GM19452 (cell line): ENCODE measurements around the gene DCDC2C.

Source experiments
- ATAC-seq: cut with Tn5 transposase; IDR thresholded peaks from one replicate; pipeline ENCODE4 v1.9.1; 2021; ENCODE audit not compliant: unreplicated experiment

Gene DCDC2C

GRCh38 chr2:3742743-3743508 lies 39.6 kb downstream of the DCDC2C start:
- no peak for ATAC-seq

GRCh38 chr2:3743951-3744555 lies 40.7 kb downstream of the DCDC2C start:
- ATAC-seq: no peak

- no peak for ATAC-seq
Observed at GRCh38 chr2:3745920-3746319, 42.5 kb downstream of the DCDC2C start.

GRCh38 chr2:3747032-3747654 lies 43.8 kb downstream of the DCDC2C start:
- ATAC-seq: no peak

DNA sequence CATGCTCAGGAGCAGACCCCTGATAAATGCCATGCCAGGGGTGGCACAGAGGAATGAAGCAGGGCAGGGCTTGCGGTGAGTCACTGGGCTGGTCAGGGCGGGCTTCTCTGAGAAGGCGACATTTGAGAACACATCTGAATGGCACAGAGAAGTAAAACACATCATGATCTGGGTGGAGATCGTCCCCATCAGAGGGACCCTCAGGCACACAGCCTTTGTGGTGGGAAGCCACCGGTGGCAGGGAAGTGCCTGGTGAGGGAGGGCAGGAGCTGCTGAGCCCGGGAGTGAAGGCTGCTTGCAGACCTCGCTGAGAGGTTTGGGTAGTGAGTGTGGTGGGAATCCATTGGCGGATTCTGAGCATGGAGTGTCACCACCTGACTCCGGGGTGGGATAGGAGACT lies 44.5 kb downstream of the DCDC2C start:
- ATAC-seq: no peak

GRCh38 chr2:3749201-3749600 lies 45.8 kb downstream of the DCDC2C start:
- ATAC-seq: no peak

GRCh38 chr2:3751251-3751650 lies 47.9 kb downstream of the DCDC2C start:
- no peak for ATAC-seq

DNA sequence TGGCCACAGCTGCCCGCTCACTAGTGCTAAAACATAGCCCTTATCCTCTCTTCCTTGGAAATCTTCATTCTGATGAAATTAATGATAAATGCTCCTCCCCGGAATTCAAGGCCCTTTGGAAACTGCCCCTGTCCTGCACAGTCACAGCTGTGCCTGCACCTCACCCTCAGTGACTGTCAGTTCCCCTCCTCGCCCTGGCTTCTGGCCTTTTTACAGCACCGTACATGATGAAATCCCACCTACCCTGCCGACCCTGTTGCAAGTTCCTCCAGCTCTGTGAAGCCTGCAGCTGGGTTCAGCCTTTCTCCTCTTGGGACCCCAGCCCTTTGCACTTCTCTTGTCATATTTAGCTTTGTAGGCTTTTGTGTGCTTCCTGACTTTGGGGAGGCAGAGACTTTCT lies 48.4 kb downstream of the DCDC2C start:
- ATAC-seq: no peak

GRCh38 chr2:3752376-3752775 lies 49.0 kb downstream of the DCDC2C start:
- no peak for ATAC-seq

DNA sequence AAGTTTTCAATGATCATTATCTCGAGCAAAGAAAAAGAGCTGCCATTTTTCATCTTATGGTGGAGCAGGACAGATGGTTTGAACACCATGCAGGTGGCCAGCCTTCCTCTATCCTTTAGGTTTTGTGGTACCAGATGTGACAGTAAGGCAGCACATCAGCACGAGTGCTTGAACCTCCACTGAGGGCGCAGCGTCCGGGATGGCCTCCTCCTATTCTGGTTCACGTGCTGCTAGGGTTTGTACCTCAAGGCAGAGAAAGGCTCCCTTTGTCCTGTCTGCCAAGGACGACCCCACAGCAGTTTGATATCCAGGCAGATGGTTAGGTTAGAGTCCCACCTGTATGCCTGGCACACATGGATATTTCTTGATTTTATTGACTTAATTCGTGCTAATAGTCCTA lies 50.2 kb downstream of the DCDC2C start:
- no peak for ATAC-seq

DNA sequence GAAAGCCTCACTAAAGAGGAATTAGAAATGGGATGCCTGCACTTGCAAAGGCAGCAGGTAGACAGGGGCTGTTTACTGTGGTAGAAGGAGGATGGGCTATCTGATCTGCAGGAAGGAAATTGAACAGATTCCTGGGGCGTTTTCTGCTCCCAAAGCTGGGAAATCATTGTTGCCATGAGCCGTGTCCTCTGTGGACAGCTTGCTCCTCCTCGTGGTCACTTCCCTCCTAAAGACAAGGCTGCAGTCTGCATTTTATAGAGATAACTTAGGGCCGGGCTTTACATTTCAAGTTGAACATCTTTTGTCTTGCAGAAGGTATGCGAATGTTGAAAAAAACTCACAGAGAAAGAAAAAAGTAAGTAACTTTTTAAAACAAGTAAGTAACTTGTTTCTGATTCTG lies 50.9 kb downstream of the DCDC2C start:
- ATAC-seq: no peak

DNA sequence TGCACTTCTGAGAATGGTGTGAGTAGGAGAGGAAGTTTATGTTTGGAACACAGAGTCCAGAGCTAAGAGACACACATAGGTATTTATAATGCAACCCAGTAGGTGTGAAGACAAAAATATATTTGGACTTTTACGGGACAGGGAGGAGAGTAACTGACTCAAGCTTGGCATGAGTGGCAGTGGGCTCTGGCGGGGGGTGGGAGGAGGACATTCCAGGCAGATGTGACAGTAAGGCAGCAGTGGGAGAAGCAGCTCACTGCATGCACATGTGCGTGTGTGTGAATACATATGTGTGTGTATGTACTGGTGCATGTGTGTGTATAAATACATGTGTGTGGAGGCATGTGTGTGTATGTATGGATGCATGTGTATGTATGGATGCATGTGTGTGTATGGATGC lies 51.4 kb downstream of the DCDC2C start:
- no peak for ATAC-seq

DNA sequence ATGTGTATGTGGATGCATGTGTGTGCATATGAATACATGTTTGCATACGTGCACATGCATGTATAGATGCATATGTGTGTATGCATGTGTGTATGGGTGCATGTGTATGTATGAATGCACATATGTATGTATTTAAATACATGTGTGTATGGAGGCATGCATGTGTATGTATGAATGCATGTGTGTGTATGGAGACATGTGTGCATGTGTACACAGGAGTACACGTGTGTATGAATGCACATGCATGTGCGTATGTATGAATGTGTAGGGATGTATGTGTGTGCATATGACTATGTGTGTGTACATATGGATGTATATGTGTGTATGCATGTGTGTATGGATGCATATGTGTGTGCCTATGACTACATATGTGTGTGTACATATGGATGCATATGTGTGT lies 51.9 kb downstream of the DCDC2C start:
- no peak for ATAC-seq

- no peak for ATAC-seq
Observed at GRCh38 chr2:3756306-3756705, 52.9 kb downstream of the DCDC2C start.

DNA sequence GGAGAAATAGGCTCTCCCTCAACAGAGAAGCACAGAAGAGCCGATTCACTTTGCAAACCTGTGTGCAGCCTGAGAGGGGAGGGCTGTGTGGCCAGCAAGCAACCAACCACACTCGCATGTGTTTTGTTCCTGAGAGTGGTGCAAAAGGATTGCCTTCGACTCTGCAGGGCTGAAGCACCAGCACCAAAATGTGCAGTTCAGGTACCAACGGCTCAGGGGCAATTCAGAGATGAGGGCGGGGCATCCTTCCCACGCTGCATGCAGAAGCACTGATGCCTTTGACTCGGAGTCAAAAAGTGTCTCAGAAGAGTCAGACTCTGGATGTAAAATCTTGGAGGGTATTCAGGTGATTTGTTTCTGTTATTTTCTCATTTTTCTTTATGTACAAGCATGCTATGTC lies 55.5 kb downstream of the DCDC2C start:
- no peak for ATAC-seq

DNA sequence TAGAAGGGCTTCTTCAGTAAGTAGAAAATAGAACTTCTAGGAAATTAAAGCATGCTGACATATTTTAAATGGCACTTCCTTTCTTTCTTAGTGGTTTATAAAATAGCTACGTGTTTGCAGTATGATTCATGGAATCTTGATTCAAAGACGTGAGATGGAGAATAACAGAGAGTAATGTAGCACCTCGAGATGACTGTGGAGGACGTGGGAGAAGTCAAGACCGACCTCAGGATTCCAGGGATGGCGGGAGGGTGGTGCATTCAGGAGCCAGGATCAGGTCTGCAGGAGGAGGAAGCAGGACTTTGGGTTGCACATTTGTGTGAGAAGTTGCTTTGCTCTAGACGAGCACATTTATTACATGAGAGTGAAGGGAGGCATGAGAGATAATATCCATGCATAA lies 56.0 kb downstream of the DCDC2C start:
- ATAC-seq: no peak

GRCh38 chr2:3759761-3760160 lies 56.4 kb downstream of the DCDC2C start:
- no peak for ATAC-seq

GRCh38 chr2:3761272-3761671 lies 57.9 kb downstream of the DCDC2C start:
- ATAC-seq: no peak

DNA sequence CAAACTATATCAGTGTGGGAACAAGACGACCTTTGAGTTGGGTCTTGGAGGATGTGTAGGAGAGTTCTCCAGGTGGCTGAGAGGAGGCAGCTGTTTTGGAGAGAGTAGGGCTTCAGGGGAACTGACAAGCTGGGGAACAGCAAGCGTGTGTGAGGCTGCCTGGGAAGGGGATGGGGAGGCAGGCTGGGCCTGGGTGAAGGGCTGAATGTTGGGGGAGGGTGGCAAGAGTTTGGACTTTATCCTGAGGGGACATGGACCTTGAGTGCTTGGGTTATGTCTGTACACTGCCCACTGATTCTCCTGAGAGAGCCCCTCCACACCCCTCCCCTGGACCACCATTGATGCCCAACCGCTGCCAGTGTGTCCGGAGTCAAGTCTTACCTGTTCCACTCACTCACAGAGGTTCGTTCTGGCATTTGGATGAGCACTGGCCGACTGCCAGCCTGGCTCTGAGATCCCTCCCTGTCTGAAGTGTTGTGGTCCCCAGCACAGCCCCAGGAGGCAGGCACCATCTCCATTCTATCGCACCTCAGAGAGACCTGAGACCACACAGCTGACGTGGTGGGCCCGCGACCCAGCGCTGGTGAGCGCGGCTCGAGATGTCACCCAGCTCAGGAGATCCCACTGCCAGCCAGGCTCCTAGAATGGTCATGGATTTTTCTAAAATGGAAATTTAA lies 59.5 kb downstream of the DCDC2C start:
- no peak for ATAC-seq

DNA sequence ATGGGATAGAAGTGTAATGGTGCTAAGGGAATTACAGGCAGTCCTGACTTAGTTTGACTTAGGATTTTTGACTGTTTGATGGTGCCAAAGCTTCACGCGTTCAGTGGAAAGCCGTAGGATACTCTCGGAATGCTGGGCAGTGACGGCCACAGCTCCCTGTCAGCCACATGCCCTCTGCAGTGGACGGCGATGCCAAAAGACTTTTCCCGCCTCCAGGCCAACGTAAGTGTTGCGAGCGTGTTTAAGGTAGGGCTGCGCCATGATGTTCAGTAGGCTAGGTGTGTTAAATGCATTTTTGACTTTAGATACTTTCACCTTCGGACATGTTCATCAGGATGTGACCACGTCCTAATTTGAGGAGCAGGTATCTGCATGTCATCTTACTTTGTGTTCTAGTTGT lies 63.4 kb downstream of the DCDC2C start:
- ATAC-seq: no peak

DNA sequence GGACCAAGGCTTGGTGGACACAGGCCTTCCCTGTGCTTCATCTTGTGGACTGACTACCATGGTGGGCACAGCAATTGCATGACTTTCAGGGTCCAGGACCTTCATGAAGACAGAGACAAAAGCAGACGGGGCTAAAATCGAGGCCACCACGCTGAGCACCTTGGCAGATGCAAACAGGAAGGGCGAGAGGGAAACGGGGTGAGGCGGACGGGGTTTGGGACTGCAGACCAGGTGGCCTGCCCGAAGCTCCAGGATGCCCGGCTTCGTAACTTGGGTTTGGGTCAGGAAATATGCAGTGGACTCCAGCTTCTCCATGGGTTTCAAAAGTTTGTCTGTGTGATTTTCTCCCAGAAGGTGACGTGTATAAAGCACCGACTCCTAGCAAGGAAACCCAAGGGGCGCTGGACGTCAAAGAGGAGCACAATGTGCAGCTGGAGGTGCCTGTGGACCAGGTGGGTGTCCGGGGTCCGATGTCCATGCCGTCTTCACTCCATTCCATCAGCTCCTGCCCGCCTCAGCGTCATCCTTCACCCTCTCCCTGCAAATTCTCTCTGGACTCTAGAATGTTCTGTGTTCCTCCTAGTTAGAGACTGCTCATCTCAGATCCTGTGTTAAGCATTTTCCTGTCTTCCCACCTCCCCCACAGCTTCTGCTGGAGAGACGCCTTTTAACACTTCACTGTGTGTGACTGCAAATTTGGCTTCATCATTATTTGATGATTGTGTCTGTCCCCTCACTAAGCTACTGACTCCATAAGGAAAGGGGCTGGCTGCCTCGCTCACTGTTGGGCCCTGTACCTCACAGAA lies 65.8 kb downstream of the DCDC2C start:
- ATAC-seq: no peak
